GM12892 (cell line): Measurements from ENCODE around the gene PRX.

ENCODE experiments used
- POLR2A ChIP-seq: IDR thresholded peaks from 2 replicates; pipeline ENCODE4 v1.6.1; 2011; ENCODE audit warnings: low read depth, low read length, control low read depth
- TAF1 ChIP-seq: IDR thresholded peaks from 2 replicates; pipeline ENCODE4 v1.6.1; 2011; ENCODE audit warnings: low read depth, mild to moderate bottlenecking, control low read depth, low read length, borderline replicate concordance

GRCh38 chr19:40383668-40384248 lies 29.4 kb downstream of the PRX start:
- TF ChIP-seq POLR2A (no peak), TAF1 (no peak)
